ENCODE data around the gene CREB3L1. TPM values are rescaled to one million over a fixed set of nuclear protein-coding genes. Genes with fewer than 3 reads are reported as not detected.
A peak's percentile ranks its signal among the peaks of the same experiment; 100 is the strongest.

Gene CREB3L1
- total and polyA plus RNA-seq, 2 of the 13 experiments (the other 11 are each of a cell fraction or from before 2014, with no cell fraction given): not detected

DNA sequence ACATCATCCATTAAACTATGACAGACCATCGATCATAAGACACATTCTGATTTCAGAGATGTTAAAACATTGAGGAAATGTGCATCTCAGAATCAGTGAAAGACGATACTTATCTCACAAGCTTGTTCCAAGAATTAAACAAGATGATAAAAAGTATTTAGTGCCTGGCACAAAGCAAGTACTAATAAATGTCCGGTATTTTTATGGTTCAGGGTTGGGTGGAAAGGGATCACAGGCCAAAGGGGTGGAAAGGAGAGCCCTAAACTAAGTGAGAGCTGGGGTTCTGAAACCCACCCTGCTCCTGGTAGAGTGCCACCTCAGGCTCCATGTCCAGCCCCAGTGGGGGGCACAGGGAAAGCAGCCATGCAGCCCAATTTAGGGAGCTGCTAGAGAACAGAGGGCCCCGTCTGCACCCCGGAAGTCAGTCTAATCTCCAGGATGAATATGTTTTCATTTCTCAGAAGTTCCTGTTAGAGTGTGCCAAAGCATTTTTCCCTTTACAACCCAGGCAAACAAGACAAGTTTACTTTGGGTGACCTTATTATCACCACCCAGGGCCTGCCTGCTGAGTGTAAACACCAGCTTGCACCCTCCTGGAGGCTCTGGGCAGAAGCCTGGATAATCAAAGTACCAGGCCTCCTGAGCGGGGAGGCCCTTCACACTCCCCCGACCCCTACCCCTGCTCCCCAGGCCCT lies 3.8 kb upstream of the CREB3L1 start (continued):
- no peak for TF ChIP-seq ZNF496 (CRISPR knock-in tag; IDR thresholded peaks at IDR 0.05; ENCODE audit: insufficient replicate concordance)
- TF ChIP-seq, protein P1, sequence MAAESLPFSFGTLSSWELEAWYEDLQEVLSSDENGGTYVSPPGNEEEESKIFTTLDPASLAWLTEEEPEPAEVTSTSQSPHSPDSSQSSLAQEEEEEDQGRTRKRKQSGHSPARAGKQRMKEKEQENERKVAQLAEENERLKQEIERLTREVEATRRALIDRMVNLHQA (CRISPR knock-in tag; IDR thresholded peaks at IDR 0.05): 0 out of 2 replicates have a peak, but pooled peaks have one; percentile 44
- no peak for TF ChIP-seq ZKSCAN5 (CRISPR knock-in tag; IDR thresholded peaks at IDR 0.05)
- no peak for TF ChIP-seq ZNF510 (CRISPR knock-in tag; IDR thresholded peaks at IDR 0.05; ENCODE audit: low read depth)
- TF ChIP-seq NFYC (CRISPR knock-in tag; IDR thresholded peaks at IDR 0.05): no peak
- no peak for TF ChIP-seq TRIM24 (CRISPR knock-in tag; IDR thresholded peaks at IDR 0.05)
- TF ChIP-seq ZNF367 (CRISPR knock-in tag; IDR thresholded peaks at IDR 0.05; ENCODE audit: borderline replicate concordance): no peak
- TF ChIP-seq, protein P2, sequence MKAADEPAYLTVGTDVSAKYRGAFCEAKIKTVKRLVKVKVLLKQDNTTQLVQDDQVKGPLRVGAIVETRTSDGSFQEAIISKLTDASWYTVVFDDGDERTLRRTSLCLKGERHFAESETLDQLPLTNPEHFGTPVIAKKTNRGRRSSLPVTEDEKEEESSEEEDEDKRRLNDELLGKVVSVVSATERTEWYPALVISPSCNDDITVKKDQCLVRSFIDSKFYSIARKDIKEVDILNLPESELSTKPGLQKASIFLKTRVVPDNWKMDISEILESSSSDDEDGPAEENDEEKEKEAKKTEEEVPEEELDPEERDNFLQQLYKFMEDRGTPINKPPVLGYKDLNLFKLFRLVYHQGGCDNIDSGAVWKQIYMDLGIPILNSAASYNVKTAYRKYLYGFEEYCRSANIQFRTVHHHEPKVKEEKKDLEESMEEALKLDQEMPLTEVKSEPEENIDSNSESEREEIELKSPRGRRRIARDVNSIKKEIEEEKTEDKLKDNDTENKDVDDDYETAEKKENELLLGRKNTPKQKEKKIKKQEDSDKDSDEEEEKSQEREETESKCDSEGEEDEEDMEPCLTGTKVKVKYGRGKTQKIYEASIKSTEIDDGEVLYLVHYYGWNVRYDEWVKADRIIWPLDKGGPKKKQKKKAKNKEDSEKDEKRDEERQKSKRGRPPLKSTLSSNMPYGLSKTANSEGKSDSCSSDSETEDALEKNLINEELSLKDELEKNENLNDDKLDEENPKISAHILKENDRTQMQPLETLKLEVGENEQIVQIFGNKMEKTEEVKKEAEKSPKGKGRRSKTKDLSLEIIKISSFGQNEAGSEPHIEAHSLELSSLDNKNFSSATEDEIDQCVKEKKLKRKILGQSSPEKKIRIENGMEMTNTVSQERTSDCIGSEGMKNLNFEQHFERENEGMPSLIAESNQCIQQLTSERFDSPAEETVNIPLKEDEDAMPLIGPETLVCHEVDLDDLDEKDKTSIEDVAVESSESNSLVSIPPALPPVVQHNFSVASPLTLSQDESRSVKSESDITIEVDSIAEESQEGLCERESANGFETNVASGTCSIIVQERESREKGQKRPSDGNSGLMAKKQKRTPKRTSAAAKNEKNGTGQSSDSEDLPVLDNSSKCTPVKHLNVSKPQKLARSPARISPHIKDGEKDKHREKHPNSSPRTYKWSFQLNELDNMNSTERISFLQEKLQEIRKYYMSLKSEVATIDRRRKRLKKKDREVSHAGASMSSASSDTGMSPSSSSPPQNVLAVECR (CRISPR knock-in tag; IDR thresholded peaks at IDR 0.05; ENCODE audit: borderline replicate concordance): no peak
- TF ChIP-seq ATF7 (IDR thresholded peaks at IDR 0.05): no peak
- TF ChIP-seq ATF7 (CRISPR knock-in tag; IDR thresholded peaks at IDR 0.05): no peak
- TF ChIP-seq, protein P3, sequence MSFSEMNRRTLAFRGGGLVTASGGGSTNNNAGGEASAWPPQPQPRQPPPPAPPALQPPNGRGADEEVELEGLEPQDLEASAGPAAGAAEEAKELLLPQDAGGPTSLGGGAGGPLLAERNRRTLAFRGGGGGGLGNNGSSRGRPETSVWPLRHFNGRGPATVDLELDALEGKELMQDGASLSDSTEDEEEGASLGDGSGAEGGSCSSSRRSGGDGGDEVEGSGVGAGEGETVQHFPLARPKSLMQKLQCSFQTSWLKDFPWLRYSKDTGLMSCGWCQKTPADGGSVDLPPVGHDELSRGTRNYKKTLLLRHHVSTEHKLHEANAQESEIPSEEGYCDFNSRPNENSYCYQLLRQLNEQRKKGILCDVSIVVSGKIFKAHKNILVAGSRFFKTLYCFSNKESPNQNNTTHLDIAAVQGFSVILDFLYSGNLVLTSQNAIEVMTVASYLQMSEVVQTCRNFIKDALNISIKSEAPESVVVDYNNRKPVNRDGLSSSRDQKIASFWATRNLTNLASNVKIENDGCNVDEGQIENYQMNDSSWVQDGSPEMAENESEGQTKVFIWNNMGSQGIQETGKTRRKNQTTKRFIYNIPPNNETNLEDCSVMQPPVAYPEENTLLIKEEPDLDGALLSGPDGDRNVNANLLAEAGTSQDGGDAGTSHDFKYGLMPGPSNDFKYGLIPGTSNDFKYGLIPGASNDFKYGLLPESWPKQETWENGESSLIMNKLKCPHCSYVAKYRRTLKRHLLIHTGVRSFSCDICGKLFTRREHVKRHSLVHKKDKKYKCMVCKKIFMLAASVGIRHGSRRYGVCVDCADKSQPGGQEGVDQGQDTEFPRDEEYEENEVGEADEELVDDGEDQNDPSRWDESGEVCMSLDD (CRISPR knock-in tag; IDR thresholded peaks at IDR 0.05; ENCODE audit: borderline replicate concordance): peak; percentile 85; the same call in 1 of the 2 replicates
- TF ChIP-seq IRX3 (CRISPR knock-in tag; IDR thresholded peaks at IDR 0.05; ENCODE audit: borderline replicate concordance, low read depth): no peak
- no peak for TF ChIP-seq ZNF362 (CRISPR knock-in tag; IDR thresholded peaks at IDR 0.05; ENCODE audit: borderline replicate concordance)
- TF ChIP-seq JUNB (CRISPR knock-in tag; IDR thresholded peaks at IDR 0.05; ENCODE audit: borderline replicate concordance): no peak
- no peak for TF ChIP-seq ZNF263 (CRISPR knock-in tag; IDR thresholded peaks at IDR 0.05)
- TF ChIP-seq MXD4 (CRISPR knock-in tag; IDR thresholded peaks at IDR 0.05): no peak
- peak; percentile 73; the same call in 1 of the 2 replicates for TF ChIP-seq TARDBP (CRISPR knock-in tag; IDR thresholded peaks at IDR 0.05)
- peak; percentile 41; the same call in 1 of the 2 replicates for TF ChIP-seq YEATS2 (CRISPR knock-in tag; IDR thresholded peaks at IDR 0.05; ENCODE audit: borderline replicate concordance)
- TF ChIP-seq KLF16 (CRISPR knock-in tag; IDR thresholded peaks at IDR 0.05): 0 out of 4 replicates have a peak, but pooled peaks of 1 of the 2 experiments have one; percentile 37
- TF ChIP-seq MTF2 (CRISPR knock-in tag; IDR thresholded peaks at IDR 0.05; ENCODE audit: borderline replicate concordance): no peak
- TF ChIP-seq TEAD2 (CRISPR knock-in tag; IDR thresholded peaks at IDR 0.05): no peak
- no peak for TF ChIP-seq REXO4 (CRISPR knock-in tag; IDR thresholded peaks at IDR 0.05; ENCODE audit: borderline replicate concordance)
